ENCODE data around the gene DYSF.

- TF ChIP-seq POLR2A (IDR thresholded peaks at IDR 0.05; ENCODE audit: low read length) = no peak
- TF ChIP-seq GATA1 (IDR thresholded peaks at IDR 0.05; ENCODE audit: low read depth, low read length) = no peak
Observed at GRCh38 chr2:71629771-71630453, 176.6 kb downstream of the DYSF start.
